ENCODE results near the gene ATXN2L.

DNA sequence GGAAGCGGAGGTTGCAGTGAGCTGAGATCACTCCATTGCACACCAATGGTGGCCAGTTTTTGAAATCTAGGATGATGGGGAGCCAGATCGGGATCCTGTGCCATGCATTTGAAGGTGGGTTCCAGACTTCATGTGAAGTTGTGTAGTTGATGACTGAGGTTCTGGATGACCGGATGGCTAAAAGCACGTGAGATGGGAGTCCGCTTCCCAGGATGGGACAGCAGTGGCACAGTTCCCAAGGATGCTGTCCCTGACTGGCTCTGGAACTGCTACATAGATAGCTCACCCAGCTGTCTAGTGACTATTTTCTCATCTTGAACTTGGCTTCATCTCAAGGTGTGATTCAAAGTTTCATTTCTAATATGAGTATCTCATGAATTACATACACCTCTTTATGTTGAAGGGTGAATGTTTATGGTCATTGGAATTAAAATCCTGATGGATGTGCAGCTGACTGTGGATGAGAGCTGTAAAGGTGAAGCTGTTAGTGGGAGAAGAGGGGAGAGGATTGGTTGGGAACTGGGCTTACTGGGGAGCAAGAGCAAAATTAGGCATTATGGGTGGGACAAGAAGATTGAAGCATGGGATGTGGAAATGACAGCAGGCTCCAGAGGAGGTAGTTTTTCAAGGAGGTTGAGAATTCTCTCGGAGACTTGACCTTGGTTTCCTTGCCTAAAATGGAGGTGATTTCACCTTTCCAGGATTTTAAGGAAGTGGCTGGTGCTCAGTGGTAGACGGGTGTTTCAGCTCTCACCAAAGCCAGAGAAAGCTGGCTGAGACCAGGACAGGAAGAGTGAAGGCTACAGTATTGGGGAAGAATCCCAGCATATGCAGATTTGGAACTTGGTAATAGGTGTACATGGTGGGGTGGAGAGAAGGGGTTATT, 15.1 kb downstream of the ATXN2L start:
- TF ChIP-seq YY1 (IDR thresholded peaks at IDR 0.05; ENCODE audit: low read depth) (no peak), EP300 (IDR thresholded peaks at IDR 0.05; ENCODE audit: borderline replicate concordance in 1 of 2, low read depth in 1 of 2, low read length in 1 of 2) (no peak), USF2 (IDR thresholded peaks at IDR 0.05; ENCODE audit: borderline replicate concordance, low read depth, low read length) (no peak), ZBTB33 (IDR thresholded peaks at IDR 0.05; ENCODE audit: borderline replicate concordance, low read depth) (no peak)
- TF ChIP-seq, protein P1, sequence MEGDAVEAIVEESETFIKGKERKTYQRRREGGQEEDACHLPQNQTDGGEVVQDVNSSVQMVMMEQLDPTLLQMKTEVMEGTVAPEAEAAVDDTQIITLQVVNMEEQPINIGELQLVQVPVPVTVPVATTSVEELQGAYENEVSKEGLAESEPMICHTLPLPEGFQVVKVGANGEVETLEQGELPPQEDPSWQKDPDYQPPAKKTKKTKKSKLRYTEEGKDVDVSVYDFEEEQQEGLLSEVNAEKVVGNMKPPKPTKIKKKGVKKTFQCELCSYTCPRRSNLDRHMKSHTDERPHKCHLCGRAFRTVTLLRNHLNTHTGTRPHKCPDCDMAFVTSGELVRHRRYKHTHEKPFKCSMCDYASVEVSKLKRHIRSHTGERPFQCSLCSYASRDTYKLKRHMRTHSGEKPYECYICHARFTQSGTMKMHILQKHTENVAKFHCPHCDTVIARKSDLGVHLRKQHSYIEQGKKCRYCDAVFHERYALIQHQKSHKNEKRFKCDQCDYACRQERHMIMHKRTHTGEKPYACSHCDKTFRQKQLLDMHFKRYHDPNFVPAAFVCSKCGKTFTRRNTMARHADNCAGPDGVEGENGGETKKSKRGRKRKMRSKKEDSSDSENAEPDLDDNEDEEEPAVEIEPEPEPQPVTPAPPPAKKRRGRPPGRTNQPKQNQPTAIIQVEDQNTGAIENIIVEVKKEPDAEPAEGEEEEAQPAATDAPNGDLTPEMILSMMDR (IDR thresholded peaks at IDR 0.05): no peak
